ENCODE data around the gene HYI.

Gene HYI

GRCh38 chr1:43446388-43446740 is 7.4 kb downstream of the HYI start:
- no peak overlapping the region for H2AFZ ChIP-seq (ENCODE audit: low read depth, low read length, severe bottlenecking)
- H3F3A ChIP-seq (ENCODE audit: insufficient read depth) = no peaks in the 10 kb centered on the region
- no peaks in the 10 kb centered on the region for H4K20me1 ChIP-seq (ENCODE audit: low read depth, low read length)
- no peaks in the 10 kb centered on the region for H3K9me2 ChIP-seq (replicated peaks; ENCODE audit: insufficient read depth, low read length)
- no peak overlapping the region for H3K4me3 ChIP-seq (ENCODE audit: insufficient read depth, low read length, poor library complexity, severe bottlenecking)
- H3K27ac ChIP-seq (ENCODE audit: low read depth, low read length) = no peak overlapping the region
- no peak overlapping the region for H3K4me2 ChIP-seq (ENCODE audit: low read depth, low read length, poor library complexity, severe bottlenecking)
- no peaks in the 10 kb centered on the region for H3K36me3 ChIP-seq (ENCODE audit: low read length)
- H3K27me3 ChIP-seq (ENCODE audit: low read length) = no peaks in the 10 kb centered on the region
- no peaks in the 10 kb centered on the region for H3K9me3 ChIP-seq (ENCODE audit: insufficient read depth, low read length)
- no peaks in the 10 kb centered on the region for H3K79me2 ChIP-seq (ENCODE audit: insufficient read depth, low read length)
- no peak for TF ChIP-seq EZH2phosphoT487 (conservative IDR thresholded peaks at IDR 0.05; ENCODE audit: low read length)
- TF ChIP-seq CTCF (IDR thresholded peaks at IDR 0.05; ENCODE audit: insufficient read depth, low read length, poor library complexity, severe bottlenecking) = no peak
- no peak overlapping the region for H3K9ac ChIP-seq (ENCODE audit: low read length)

- Histone ChIP-seq H2AFZ (ENCODE audit: low read depth, low read length, severe bottlenecking) (no peak overlapping the region), H3K27me3 (ENCODE audit: low read length) (no peaks in the 10 kb centered on the region), H3K9me3 (ENCODE audit: insufficient read depth, low read length) (no peaks in the 10 kb centered on the region), H3K4me2 (ENCODE audit: low read depth, low read length, poor library complexity, severe bottlenecking) (no peak overlapping the region), H4K20me1 (ENCODE audit: low read depth, low read length) (no peaks in the 10 kb centered on the region), H3K9ac (ENCODE audit: low read length) (no peak overlapping the region), H3K27ac (ENCODE audit: low read depth, low read length) (no peak overlapping the region), H3K36me3 (ENCODE audit: low read length) (no peaks in the 10 kb centered on the region), H3K4me3 (ENCODE audit: insufficient read depth, low read length, poor library complexity, severe bottlenecking) (no peak overlapping the region), H3K79me2 (ENCODE audit: insufficient read depth, low read length) (no peaks in the 10 kb centered on the region), H3K9me2 (replicated peaks; ENCODE audit: insufficient read depth, low read length) (no peaks in the 10 kb centered on the region), H3F3A (ENCODE audit: insufficient read depth) (no peaks in the 10 kb centered on the region)
- TF ChIP-seq EZH2phosphoT487 (conservative IDR thresholded peaks at IDR 0.05; ENCODE audit: low read length) = no peak
Measured at GRCh38 chr1:43445606-43446387, 7.9 kb downstream of the HYI start.

- Histone ChIP-seq H3K4me2 (ENCODE audit: low read depth, low read length, poor library complexity, severe bottlenecking) (no peak overlapping the region), H2AFZ (ENCODE audit: low read depth, low read length, severe bottlenecking) (no peak overlapping the region), H3K9me2 (replicated peaks; ENCODE audit: insufficient read depth, low read length) (no peaks in the 10 kb centered on the region), H3K27me3 (ENCODE audit: low read length) (no peaks in the 10 kb centered on the region), H3K27ac (ENCODE audit: low read depth, low read length) (no peak overlapping the region), H3K79me2 (ENCODE audit: insufficient read depth, low read length) (no peaks in the 10 kb centered on the region), H4K20me1 (ENCODE audit: low read depth, low read length) (no peaks in the 10 kb centered on the region), H3K9ac (ENCODE audit: low read length) (no peak overlapping the region), H3K36me3 (ENCODE audit: low read length) (no peaks in the 10 kb centered on the region), H3K4me3 (ENCODE audit: insufficient read depth, low read length, poor library complexity, severe bottlenecking) (no peak overlapping the region), H3K9me3 (ENCODE audit: insufficient read depth, low read length) (no peaks in the 10 kb centered on the region), H3F3A (ENCODE audit: insufficient read depth) (no peaks in the 10 kb centered on the region)
- TF ChIP-seq EZH2phosphoT487 (conservative IDR thresholded peaks at IDR 0.05; ENCODE audit: low read length) (no peak), CTCF (IDR thresholded peaks at IDR 0.05; ENCODE audit: insufficient read depth, low read length, poor library complexity, severe bottlenecking) (no peak)
Measured at GRCh38 chr1:43444836-43445235, 8.9 kb downstream of the HYI start.

- Histone ChIP-seq H3K9me2 (replicated peaks; ENCODE audit: insufficient read depth, low read length) (no peaks in the 10 kb centered on the region), H3K27ac (ENCODE audit: low read depth, low read length) (no peak overlapping the region), H2AFZ (ENCODE audit: low read depth, low read length, severe bottlenecking) (no peak overlapping the region), H3K36me3 (ENCODE audit: low read length) (no peaks in the 10 kb centered on the region), H4K20me1 (ENCODE audit: low read depth, low read length) (no peaks in the 10 kb centered on the region), H3F3A (ENCODE audit: insufficient read depth) (no peaks in the 10 kb centered on the region), H3K9me3 (ENCODE audit: insufficient read depth, low read length) (no peaks in the 10 kb centered on the region), H3K4me3 (ENCODE audit: insufficient read depth, low read length, poor library complexity, severe bottlenecking) (no peak overlapping the region), H3K9ac (ENCODE audit: low read length) (no peak overlapping the region), H3K4me2 (ENCODE audit: low read depth, low read length, poor library complexity, severe bottlenecking) (no peak overlapping the region), H3K79me2 (ENCODE audit: insufficient read depth, low read length) (no peaks in the 10 kb centered on the region), H3K27me3 (ENCODE audit: low read length) (no peaks in the 10 kb centered on the region)
- TF ChIP-seq EZH2phosphoT487 (conservative IDR thresholded peaks at IDR 0.05; ENCODE audit: low read length) (no peak), CTCF (IDR thresholded peaks at IDR 0.05; ENCODE audit: insufficient read depth, low read length, poor library complexity, severe bottlenecking) (no peak)
Measured at GRCh38 chr1:43444151-43444828, 9.4 kb downstream of the HYI start.
